HepG2 (cell line): Measurements from ENCODE around the gene STXBP4. TPM values are rescaled to one million over a fixed set of nuclear protein-coding genes. Genes with fewer than 3 reads are reported as not detected.
A peak's percentile ranks its signal among the peaks of the same experiment; 100 is the strongest.

Source experiments
- ESRRA ChIP-seq: sonication (generic); formaldehyde crosslinking; IDR thresholded peaks from 2 replicates; pipeline ENCODE4 v1.5.1; 2020; ENCODE audit warnings: mild to moderate bottlenecking, low read depth, missing genetic modification reagents
- ETV5 ChIP-seq: IDR thresholded peaks from 2 replicates; pipeline ENCODE4 v1.6.1; 2018; ENCODE audit warnings: missing biosample characterization, missing genetic modification reagents, inconsistent platforms, borderline replicate concordance
- FOXA1 ChIP-seq, 2 experiments: fragments of 450-650 bp in 1 of 2; sonication (generic) in 1 of 2; formaldehyde crosslinking in 1 of 2; IDR thresholded peaks; 2 replicates each; pipeline versions ENCODE4 v1.4.0 to v1.6.1; 2016 to 2020; ENCODE audit warnings: missing genetic modification reagents in 1 of 2
- FOXP1 ChIP-seq, 2 experiments: fragments of 450-650 bp in 1 of 2; IDR thresholded peaks; 2 replicates each; pipeline ENCODE4 v1.6.1; 2017 to 2018; ENCODE audit warnings: antibody characterized with exemption in 1 of 2
- HNF4A ChIP-seq: sonication (generic); formaldehyde crosslinking; IDR thresholded peaks from 2 replicates; pipeline ENCODE4 v1.4.0; 2020; ENCODE audit warnings: missing genetic modification reagents
- MAFG ChIP-seq: sonication (generic); formaldehyde crosslinking; IDR thresholded peaks from 2 replicates; pipeline ENCODE4 v1.5.1; 2020; ENCODE audit warnings: mild to moderate bottlenecking, missing genetic modification reagents
- MED1 ChIP-seq: sonication (generic); formaldehyde crosslinking; IDR thresholded peaks from 2 replicates; pipeline ENCODE4 v1.4.0; 2020; ENCODE audit warnings: missing genetic modification reagents
- MIER3 ChIP-seq: IDR thresholded peaks from 2 replicates; pipeline ENCODE4 v1.6.1; 2016; ENCODE audit warnings: missing compliant biosample characterization, borderline replicate concordance
- MXI1 ChIP-seq: IDR thresholded peaks from 3 replicates; pipeline ENCODE4 v1.6.1; 2012; ENCODE audit warnings: low read depth, low read length, inconsistent platforms, borderline replicate concordance
- NCOR1 ChIP-seq: fragments of 200-600 bp; sonication (generic); IDR thresholded peaks from 2 replicates; pipeline ENCODE4 v1.7.0; 2017; ENCODE audit warnings: antibody characterized with exemption, low read length, borderline replicate concordance
- SOX5 ChIP-seq: IDR thresholded peaks from 2 replicates; pipeline ENCODE4 v1.6.1; 2016; ENCODE audit warnings: borderline replicate concordance
- TGIF2 ChIP-seq: IDR thresholded peaks from 2 replicates; pipeline ENCODE4 v1.6.1; 2016; ENCODE audit warnings: control low read depth, missing compliant biosample characterization
- ZNF331 ChIP-seq: sonication (generic); formaldehyde crosslinking; IDR thresholded peaks from 2 replicates; pipeline ENCODE4 v1.4.0; 2020; ENCODE audit warnings: missing genetic modification reagents
- ZNF350 ChIP-seq: sonication (generic); formaldehyde crosslinking; IDR thresholded peaks from 2 replicates; pipeline ENCODE4 v1.4.0; 2020; ENCODE audit warnings: mild to moderate bottlenecking, low read depth, missing genetic modification reagents, borderline replicate concordance
- ZNF644 ChIP-seq: IDR thresholded peaks from 2 replicates; pipeline ENCODE4 v1.6.1; 2016; ENCODE audit warnings: low read depth
- polyA plus RNA-seq, 8 experiments: library from polyadenylated mRNA; depleted of rRNA in 3 of 8; stranded (reverse) in 7 of 8; unstranded in 1 of 8; fragments of >200 nt; fragmentation: Illumina TruSeq in 4 of 8; extraction: Trizol in 4 of 8; gene quantifications; 2 replicates each; pipeline versions ENCODE4 v1.2.1 to v1.2.3, GENCODE V29; 2011 to 2016; ENCODE audit warnings: low read depth in 4 of 8, missing spikeins in 1 of 8, mixed read lengths in 1 of 8; ENCODE audit not compliant: insufficient read depth in 1 of 8
- total RNA-seq, 5 experiments: library from RNA; depleted of rRNA; stranded (reverse); fragments of >200 nt; fragmentation: Illumina TruSeq; extraction: Trizol; gene quantifications; 2 replicates each; pipeline ENCODE4 v1.2.3, GENCODE V29; 2016; ENCODE audit warnings: low read depth in 1 of 5
- TF ChIP-seq, protein P1 (sequence below): sonication (generic); formaldehyde crosslinking; IDR thresholded peaks from 2 replicates; pipeline ENCODE4 v1.4.0; 2020; ENCODE audit warnings: missing genetic modification reagents
- TF ChIP-seq, protein P2 (sequence below): IDR thresholded peaks from 2 replicates; pipeline ENCODE4 v1.6.1; 2016; ENCODE audit warnings: low read depth, missing genetic modification reagents, missing compliant biosample characterization
- TF ChIP-seq, protein P3 (sequence below): sonication (generic); formaldehyde crosslinking; IDR thresholded peaks from 2 replicates; pipeline ENCODE4 v1.5.0; 2020; ENCODE audit warnings: missing genetic modification reagents
- TF ChIP-seq, protein P4 (sequence below): sonication (generic); formaldehyde crosslinking; IDR thresholded peaks from 2 replicates; pipeline ENCODE4 v1.8.1; 2023; ENCODE audit warnings: mild to moderate bottlenecking, missing genetic modification reagents
- TF ChIP-seq, protein P5 (sequence below): IDR thresholded peaks from 2 replicates; pipeline ENCODE4 v1.6.1; 2012; ENCODE audit warnings: inconsistent platforms

The STXBP4 gene
- total and polyA plus RNA-seq, 2 of the 13 experiments (the other 11 are each of a cell fraction or from before 2014, with no cell fraction given) = 8.5 to 36.1 TPM

DNA sequence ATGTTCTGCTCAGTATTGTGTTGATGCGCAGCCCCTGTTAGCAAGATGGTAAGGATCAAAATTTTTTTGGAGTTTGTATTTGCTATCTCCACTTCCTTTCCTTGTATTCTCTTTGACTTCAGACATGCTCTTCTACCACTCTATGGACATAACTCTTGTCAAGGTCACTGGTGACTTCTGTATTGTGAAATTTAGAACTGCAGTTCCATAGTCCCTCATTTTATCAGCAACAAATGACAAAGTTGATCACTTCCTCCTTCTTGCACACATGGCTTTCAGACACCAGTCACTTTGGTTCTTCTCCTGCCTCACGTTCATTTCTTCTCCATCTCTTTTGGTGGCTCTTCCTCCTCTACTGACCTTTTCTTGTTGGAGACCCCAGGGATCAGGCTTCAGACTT is 21.2 kb upstream of the STXBP4 start (continued):
- TF ChIP-seq, protein P1, sequence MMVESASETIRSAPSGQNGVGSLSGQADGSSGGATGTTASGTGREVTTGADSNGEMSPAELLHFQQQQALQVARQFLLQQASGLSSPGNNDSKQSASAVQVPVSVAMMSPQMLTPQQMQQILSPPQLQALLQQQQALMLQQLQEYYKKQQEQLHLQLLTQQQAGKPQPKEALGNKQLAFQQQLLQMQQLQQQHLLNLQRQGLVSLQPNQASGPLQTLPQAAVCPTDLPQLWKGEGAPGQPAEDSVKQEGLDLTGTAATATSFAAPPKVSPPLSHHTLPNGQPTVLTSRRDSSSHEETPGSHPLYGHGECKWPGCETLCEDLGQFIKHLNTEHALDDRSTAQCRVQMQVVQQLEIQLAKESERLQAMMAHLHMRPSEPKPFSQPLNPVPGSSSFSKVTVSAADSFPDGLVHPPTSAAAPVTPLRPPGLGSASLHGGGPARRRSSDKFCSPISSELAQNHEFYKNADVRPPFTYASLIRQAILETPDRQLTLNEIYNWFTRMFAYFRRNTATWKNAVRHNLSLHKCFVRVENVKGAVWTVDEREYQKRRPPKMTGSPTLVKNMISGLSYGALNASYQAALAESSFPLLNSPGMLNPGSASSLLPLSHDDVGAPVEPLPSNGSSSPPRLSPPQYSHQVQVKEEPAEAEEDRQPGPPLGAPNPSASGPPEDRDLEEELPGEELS (CRISPR knock-in tag) = 0 out of 2 replicates have a peak, but pooled peaks have one; percentile 15
- TF ChIP-seq ZNF350 (CRISPR knock-in tag) = no peak
- TF ChIP-seq FOXP1 (IDR thresholded peaks at IDR 0.05) = no peak
- TF ChIP-seq FOXP1 (CRISPR knock-in tag; IDR thresholded peaks at IDR 0.05) = no peak
- peak; percentile 67; the same call in 1 of the 2 replicates for TF ChIP-seq ZNF331
- no peak for TF ChIP-seq MAFG (CRISPR knock-in tag)
- 0 out of 2 replicates have a peak, but pooled peaks have one; percentile 27 for TF ChIP-seq TGIF2 (CRISPR knock-in tag)
- no peak for TF ChIP-seq FOXA1 (IDR thresholded peaks at IDR 0.05)
- TF ChIP-seq FOXA1 (CRISPR knock-in tag; IDR thresholded peaks at IDR 0.05) = 0 out of 2 replicates have a peak, but pooled peaks have one; percentile 14
- TF ChIP-seq, protein P2, sequence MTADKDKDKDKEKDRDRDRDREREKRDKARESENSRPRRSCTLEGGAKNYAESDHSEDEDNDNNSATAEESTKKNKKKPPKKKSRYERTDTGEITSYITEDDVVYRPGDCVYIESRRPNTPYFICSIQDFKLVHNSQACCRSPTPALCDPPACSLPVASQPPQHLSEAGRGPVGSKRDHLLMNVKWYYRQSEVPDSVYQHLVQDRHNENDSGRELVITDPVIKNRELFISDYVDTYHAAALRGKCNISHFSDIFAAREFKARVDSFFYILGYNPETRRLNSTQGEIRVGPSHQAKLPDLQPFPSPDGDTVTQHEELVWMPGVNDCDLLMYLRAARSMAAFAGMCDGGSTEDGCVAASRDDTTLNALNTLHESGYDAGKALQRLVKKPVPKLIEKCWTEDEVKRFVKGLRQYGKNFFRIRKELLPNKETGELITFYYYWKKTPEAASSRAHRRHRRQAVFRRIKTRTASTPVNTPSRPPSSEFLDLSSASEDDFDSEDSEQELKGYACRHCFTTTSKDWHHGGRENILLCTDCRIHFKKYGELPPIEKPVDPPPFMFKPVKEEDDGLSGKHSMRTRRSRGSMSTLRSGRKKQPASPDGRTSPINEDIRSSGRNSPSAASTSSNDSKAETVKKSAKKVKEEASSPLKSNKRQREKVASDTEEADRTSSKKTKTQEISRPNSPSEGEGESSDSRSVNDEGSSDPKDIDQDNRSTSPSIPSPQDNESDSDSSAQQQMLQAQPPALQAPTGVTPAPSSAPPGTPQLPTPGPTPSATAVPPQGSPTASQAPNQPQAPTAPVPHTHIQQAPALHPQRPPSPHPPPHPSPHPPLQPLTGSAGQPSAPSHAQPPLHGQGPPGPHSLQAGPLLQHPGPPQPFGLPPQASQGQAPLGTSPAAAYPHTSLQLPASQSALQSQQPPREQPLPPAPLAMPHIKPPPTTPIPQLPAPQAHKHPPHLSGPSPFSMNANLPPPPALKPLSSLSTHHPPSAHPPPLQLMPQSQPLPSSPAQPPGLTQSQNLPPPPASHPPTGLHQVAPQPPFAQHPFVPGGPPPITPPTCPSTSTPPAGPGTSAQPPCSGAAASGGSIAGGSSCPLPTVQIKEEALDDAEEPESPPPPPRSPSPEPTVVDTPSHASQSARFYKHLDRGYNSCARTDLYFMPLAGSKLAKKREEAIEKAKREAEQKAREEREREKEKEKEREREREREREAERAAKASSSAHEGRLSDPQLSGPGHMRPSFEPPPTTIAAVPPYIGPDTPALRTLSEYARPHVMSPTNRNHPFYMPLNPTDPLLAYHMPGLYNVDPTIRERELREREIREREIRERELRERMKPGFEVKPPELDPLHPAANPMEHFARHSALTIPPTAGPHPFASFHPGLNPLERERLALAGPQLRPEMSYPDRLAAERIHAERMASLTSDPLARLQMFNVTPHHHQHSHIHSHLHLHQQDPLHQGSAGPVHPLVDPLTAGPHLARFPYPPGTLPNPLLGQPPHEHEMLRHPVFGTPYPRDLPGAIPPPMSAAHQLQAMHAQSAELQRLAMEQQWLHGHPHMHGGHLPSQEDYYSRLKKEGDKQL (CRISPR knock-in tag) = no peak
- TF ChIP-seq NCOR1 = peak; percentile 36; the same call in 1 of the 2 replicates
- peak; percentile 82 for TF ChIP-seq HNF4A (CRISPR knock-in tag)
- TF ChIP-seq ZNF644 = peak; percentile 84
- TF ChIP-seq, protein P3, sequence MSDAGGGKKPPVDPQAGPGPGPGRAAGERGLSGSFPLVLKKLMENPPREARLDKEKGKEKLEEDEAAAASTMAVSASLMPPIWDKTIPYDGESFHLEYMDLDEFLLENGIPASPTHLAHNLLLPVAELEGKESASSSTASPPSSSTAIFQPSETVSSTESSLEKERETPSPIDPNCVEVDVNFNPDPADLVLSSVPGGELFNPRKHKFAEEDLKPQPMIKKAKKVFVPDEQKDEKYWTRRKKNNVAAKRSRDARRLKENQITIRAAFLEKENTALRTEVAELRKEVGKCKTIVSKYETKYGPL = no peak
- TF ChIP-seq, protein P4, sequence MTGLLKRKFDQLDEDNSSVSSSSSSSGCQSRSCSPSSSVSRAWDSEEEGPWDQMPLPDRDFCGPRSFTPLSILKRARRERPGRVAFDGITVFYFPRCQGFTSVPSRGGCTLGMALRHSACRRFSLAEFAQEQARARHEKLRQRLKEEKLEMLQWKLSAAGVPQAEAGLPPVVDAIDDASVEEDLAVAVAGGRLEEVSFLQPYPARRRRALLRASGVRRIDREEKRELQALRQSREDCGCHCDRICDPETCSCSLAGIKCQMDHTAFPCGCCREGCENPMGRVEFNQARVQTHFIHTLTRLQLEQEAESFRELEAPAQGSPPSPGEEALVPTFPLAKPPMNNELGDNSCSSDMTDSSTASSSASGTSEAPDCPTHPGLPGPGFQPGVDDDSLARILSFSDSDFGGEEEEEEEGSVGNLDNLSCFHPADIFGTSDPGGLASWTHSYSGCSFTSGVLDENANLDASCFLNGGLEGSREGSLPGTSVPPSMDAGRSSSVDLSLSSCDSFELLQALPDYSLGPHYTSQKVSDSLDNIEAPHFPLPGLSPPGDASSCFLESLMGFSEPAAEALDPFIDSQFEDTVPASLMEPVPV (CRISPR knock-in tag) = no peak
- peak; percentile 40; the same call in 1 of the 2 replicates for TF ChIP-seq ETV5 (CRISPR knock-in tag)
- TF ChIP-seq, protein P5, sequence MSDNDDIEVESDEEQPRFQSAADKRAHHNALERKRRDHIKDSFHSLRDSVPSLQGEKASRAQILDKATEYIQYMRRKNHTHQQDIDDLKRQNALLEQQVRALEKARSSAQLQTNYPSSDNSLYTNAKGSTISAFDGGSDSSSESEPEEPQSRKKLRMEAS = peak; percentile 30; the same call in 1 of the 2 replicates
- TF ChIP-seq SOX5 (CRISPR knock-in tag) = peak; percentile 39; the same call in 1 of the 2 replicates
- TF ChIP-seq MIER3 (CRISPR knock-in tag) = peak; percentile 58; the same call in 1 of the 2 replicates
- peak; percentile 41; the same call in 1 of the 2 replicates for TF ChIP-seq MED1
- peak; percentile 80; the same call in 1 of the 2 replicates for TF ChIP-seq ESRRA (CRISPR knock-in tag)
- TF ChIP-seq MXI1 = peak; percentile 24; the same call in 1 of the 3 replicates
